Activated CD4-positive, alpha-beta T cell treated with anti-CD3 and anti-CD28 coated beads, Interleukin-2, amount 10 ng/mL, durations not matched to agents 24 days and 14 days (primary cell): Measurements from ENCODE around the gene DNAJA3. TPM values are rescaled to one million over a fixed set of nuclear protein-coding genes. Genes with fewer than 3 reads are reported as not detected.
A peak's percentile ranks its signal among the peaks of the same experiment; 100 is the strongest.

Source experiments
- DNase-seq: peaks from one replicate; pipeline ENCODE4 v3.0.0; 2022
- H3K27ac Mint-ChIP-seq: one replicate; pipeline ENCODE4 v1.8.0; 2022; ENCODE audit warnings: mild to moderate bottlenecking, mixed read lengths
- H3K27me3 Mint-ChIP-seq: one replicate; pipeline ENCODE4 v1.8.0; 2022; ENCODE audit warnings: mixed read lengths
- H3K36me3 Mint-ChIP-seq: one replicate; pipeline ENCODE4 v1.8.0; 2022; ENCODE audit warnings: low read depth, mild to moderate bottlenecking, mixed read lengths
- H3K4me1 Mint-ChIP-seq: one replicate; pipeline ENCODE4 v1.8.0; 2021; ENCODE audit warnings: mixed read lengths
- H3K4me3 Mint-ChIP-seq: one replicate; pipeline ENCODE4 v1.8.0; 2022; ENCODE audit warnings: mild to moderate bottlenecking, moderate library complexity, mixed read lengths
- H3K9me3 Mint-ChIP-seq: one replicate; pipeline ENCODE4 v1.8.0; 2021; ENCODE audit warnings: mixed read lengths
- intact Hi-C: fragments of 100-400 bp; cut with micrococcal nuclease; formaldehyde crosslinking; loops from one replicate; pipeline ENCODE4 v1.15.1; 2023
- total RNA-seq: library from RNA; stranded (reverse); gene quantifications from 2 replicates; pipeline ENCODE4 v1.2.3, GENCODE V29; 2022

Gene DNAJA3
- total RNA-seq, 1 donor from 2014 or later = 106 TPM

GRCh38 chr16:4474192-4474961, 48.7 kb downstream of the DNAJA3 start, which contains the start of gene NMRAL1:
TSS of gene NMRAL1 (minus strand) at chr16:4474625. CDS start at chr16:4474132, 493 bp downstream.
- peaks cover 28% of the 10 kb centered on the region for H3K4me1 Mint-ChIP-seq
- intact Hi-C loops = loop anchor here (1.0 to 10.0 kb wide), 2 partner anchors 60 to 120 kb away; partner anchors contain the start of gene PAM16

DNA sequence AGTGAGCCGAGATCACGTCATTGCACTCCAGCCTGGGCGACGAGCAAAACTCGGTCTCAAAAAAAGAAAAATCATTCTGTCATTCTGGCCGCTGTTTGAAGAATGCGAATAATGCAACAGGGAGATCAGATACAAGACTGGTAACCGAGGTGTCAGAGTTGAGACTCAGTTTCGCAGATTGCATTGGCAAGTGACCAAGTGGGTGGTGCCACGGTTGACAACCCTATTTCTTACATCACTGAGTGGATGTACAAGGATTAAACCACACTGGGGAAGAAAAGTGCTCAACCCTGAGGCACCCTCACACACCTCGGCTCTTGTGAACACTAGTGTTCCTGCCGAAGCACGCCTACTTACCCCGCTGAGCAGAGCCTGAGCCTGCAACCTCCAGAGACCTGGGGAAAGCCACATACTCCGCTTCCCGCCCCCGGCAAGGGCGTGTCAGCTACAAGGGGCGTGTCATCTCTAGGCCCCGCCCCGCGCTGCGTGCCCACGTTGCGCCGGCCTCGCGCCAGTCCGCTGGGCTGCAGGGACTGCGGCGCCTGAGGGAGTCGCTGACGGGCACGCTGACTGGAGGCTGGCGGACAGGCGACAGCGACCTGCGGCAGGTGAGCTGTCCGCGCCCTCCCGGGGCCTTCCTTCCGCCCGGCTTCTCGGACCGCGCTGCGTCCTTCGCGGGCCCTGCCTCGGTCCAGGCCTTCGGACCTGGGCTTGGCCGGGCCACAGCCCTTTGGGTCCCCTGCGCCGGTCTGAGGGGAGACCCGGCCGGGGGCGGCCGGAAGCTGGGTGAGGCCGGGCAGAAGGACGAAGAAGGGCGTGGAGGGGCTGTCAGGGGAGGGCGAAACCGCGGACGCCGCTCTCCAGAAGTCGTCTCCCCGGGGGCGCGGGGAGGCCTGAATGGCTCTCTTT, 50.5 kb downstream of the DNAJA3 start, which contains the start of gene HMOX2:
Gene HMOX2 (plus strand): TSS at position 519 of the 909 bp plus-strand sequence. CDS start 29,127 bp downstream, outside the sequence.
- Mint-ChIP-seq H3K36me3 (peaks cover 15% of the 10 kb centered on the region), H3K9me3 (no peaks in the 10 kb centered on the region), H3K27ac (peak within 1 kb of the TSS; percentile 82), H3K4me1 (peaks cover 29% of the 10 kb centered on the region), H3K27me3 (no peaks in the 10 kb centered on the region), H3K4me3 (peak within 1 kb of the TSS; percentile 92)
- peak; percentile 99 for DNase-seq
- intact Hi-C loops = loop anchor here (1.0 to 10.0 kb wide), 5 partner anchors 29 to 140 kb away; partner anchors contain the start of genes CDIP1 and PAM16

More at GRCh38 chr16:4474192-4474961, 48.7 kb downstream of the DNAJA3 start, which contains the start of gene NMRAL1:
- H3K27ac Mint-ChIP-seq = peak within 1 kb of the TSS; percentile 86
- H3K36me3 Mint-ChIP-seq = peaks cover 15% of the 10 kb centered on the region
- H3K9me3 Mint-ChIP-seq = no peaks in the 10 kb centered on the region
- H3K4me3 Mint-ChIP-seq = peak within 1 kb of the TSS; percentile 92
- peak; percentile 96 for DNase-seq
- H3K27me3 Mint-ChIP-seq = no peaks in the 10 kb centered on the region

DNA sequence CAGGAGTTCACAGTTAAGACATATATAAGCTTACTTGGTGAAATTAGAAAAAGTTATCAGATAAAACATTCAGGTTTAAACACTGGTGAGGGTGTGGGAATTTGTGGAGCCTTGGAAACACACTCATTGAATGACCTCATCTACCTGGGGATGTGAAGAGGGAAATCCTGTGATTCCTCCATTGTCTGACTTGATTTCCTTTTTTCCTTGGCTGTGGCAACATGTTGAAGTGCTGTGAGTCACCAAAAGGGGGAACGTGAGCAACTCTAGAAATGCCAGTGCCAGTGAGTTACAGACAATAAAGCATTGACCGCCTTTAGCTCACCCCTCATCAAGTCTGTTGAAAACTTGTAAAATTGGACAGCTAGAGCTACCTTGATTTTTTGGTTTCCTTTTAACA, 52.3 kb downstream of the DNAJA3 start:
- Mint-ChIP-seq H3K4me3 (peak overlapping the region; percentile 92), H3K27ac (peak overlapping the region; percentile 1), H3K27me3 (no peaks in the 10 kb centered on the region), H3K4me1 (peaks cover 39% of the 10 kb centered on the region), H3K36me3 (peaks cover 21% of the 10 kb centered on the region), H3K9me3 (no peaks in the 10 kb centered on the region)
- intact Hi-C loops = loop anchor here (1.0 to 10.0 kb wide), 2 partner anchors 70 to 123 kb away; partner anchors contain the start of gene PAM16
- DNase-seq = peak; percentile 65

DNA sequence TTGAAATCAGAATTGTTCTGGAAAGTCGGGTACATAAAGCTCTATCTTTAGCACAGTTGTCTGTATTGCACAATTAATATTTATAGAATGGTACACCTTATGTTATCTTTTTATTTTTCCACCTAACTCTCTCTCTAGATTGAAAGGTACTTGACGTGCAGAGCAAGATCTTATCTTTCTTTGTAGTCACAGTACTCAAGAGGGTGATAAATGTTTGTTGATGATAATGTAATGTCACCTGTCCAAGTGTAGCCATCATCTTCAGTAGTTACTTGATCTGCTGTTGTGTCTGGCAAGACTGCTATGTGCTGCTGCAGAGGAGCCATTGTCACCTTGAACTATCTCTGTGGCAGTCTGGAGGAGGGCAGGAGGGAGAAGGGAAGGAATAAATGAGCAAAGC, 55.9 kb downstream of the DNAJA3 start:
- no peaks in the 10 kb centered on the region for H3K27me3 Mint-ChIP-seq
- no peaks in the 10 kb centered on the region for H3K9me3 Mint-ChIP-seq

GRCh38 chr16:4481963-4482362, 56.3 kb downstream of the DNAJA3 start:
- Mint-ChIP-seq H3K4me1 (peaks cover 42% of the 10 kb centered on the region), H3K27ac (peak overlapping the region; percentile 68), H3K27me3 (no peaks in the 10 kb centered on the region), H3K36me3 (peaks cover 39% of the 10 kb centered on the region), H3K4me3 (peak overlapping the region; percentile 2), H3K9me3 (no peaks in the 10 kb centered on the region)
- intact Hi-C loops = no loop called here
- DNase-seq = no peak

More for the DNA sequence above, 55.9 kb downstream of the DNAJA3 start:
- intact Hi-C loops = no loop called here
- peak overlapping the region; percentile 68 for H3K27ac Mint-ChIP-seq
- peaks cover 39% of the 10 kb centered on the region for H3K36me3 Mint-ChIP-seq
- H3K4me3 Mint-ChIP-seq = peak overlapping the region; percentile 2
- no peak for DNase-seq
- H3K4me1 Mint-ChIP-seq = peaks cover 39% of the 10 kb centered on the region

- peaks cover 50% of the 10 kb centered on the region for H3K36me3 Mint-ChIP-seq
- intact Hi-C loops = no loop called here
- no peaks in the 10 kb centered on the region for H3K27me3 Mint-ChIP-seq
- DNase-seq = no peak
- H3K4me3 Mint-ChIP-seq = no peak overlapping the region
- no peaks in the 10 kb centered on the region for H3K9me3 Mint-ChIP-seq
- H3K27ac Mint-ChIP-seq = peak overlapping the region; percentile 67
- H3K4me1 Mint-ChIP-seq = peaks cover 55% of the 10 kb centered on the region
Observed at GRCh38 chr16:4486126-4486893, 60.6 kb downstream of the DNAJA3 start.

GRCh38 chr16:4487955-4488498, 62.4 kb downstream of the DNAJA3 start:
- Mint-ChIP-seq H3K27ac (peak overlapping the region; percentile 93), H3K4me1 (peaks cover 43% of the 10 kb centered on the region), H3K36me3 (peaks cover 46% of the 10 kb centered on the region), H3K4me3 (peak overlapping the region; percentile 80), H3K27me3 (no peaks in the 10 kb centered on the region), H3K9me3 (no peaks in the 10 kb centered on the region)
- DNase-seq = peak; percentile 65
- intact Hi-C loops = no loop called here

DNA sequence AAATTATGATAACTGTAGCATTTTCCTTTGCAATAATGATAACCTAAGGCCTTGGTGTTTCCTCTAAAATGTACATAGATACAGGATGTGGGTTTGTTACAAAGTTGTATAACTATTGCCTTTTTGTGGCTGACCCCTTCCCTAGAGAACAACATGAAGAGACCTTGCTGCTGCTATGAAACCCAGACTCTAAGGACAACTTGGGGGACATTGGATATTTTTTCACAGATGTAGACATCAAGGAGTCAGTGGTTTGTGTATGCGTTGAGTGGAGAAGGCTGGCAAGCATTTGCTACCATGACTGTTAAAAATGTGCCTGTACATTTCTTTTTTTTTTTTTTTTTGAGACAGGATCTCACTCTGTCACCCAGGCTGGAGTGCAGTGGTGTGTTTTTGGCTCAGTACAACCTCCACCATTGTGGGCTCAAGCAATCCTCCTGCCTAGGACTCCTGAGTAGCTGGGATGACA, 62.9 kb downstream of the DNAJA3 start:
- peak overlapping the region; percentile 93 for H3K27ac Mint-ChIP-seq
- intact Hi-C loops = no loop called here
- H3K4me3 Mint-ChIP-seq = peak overlapping the region; percentile 80
- no peaks in the 10 kb centered on the region for H3K9me3 Mint-ChIP-seq
- peak; percentile 80 for DNase-seq
- H3K27me3 Mint-ChIP-seq = no peaks in the 10 kb centered on the region
- peaks cover 48% of the 10 kb centered on the region for H3K4me1 Mint-ChIP-seq
- peaks cover 51% of the 10 kb centered on the region for H3K36me3 Mint-ChIP-seq

GRCh38 chr16:4489030-4489429, 63.4 kb downstream of the DNAJA3 start:
- peaks cover 50% of the 10 kb centered on the region for H3K36me3 Mint-ChIP-seq
- H3K27ac Mint-ChIP-seq = peak overlapping the region; percentile 93
- H3K4me1 Mint-ChIP-seq = peaks cover 49% of the 10 kb centered on the region
- H3K4me3 Mint-ChIP-seq = peak overlapping the region; percentile 80
- DNase-seq = no peak
- H3K27me3 Mint-ChIP-seq = no peaks in the 10 kb centered on the region
- H3K9me3 Mint-ChIP-seq = no peaks in the 10 kb centered on the region
- intact Hi-C loops = no loop called here

DNA sequence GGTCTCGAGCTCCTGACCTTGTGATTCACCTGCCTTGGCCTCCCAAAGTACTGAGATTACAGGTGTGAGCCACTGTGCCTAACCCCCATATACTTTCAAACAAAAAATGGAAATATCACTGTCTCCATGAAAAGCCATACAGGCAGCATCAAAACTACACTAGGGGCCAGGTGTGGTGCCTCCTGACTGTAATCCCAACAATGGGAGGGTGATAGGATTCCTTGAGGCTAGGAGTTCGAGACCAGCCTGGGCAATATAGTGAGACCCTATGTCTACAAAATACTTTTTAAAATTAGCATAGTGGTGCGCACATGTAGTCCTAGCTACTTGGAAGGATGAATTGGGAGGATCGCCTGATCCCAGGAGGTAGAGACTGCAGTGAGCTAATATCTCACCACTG, 66.2 kb downstream of the DNAJA3 start:
- H3K4me1 Mint-ChIP-seq = peaks cover 41% of the 10 kb centered on the region
- intact Hi-C loops = no loop called here

GRCh38 chr16:4494746-4495490, 69.2 kb downstream of the DNAJA3 start:
- Mint-ChIP-seq H3K9me3 (no peaks in the 10 kb centered on the region), H3K27me3 (no peaks in the 10 kb centered on the region), H3K4me1 (peaks cover 37% of the 10 kb centered on the region), H3K27ac (no peak overlapping the region), H3K36me3 (peaks cover 40% of the 10 kb centered on the region), H3K4me3 (no peak overlapping the region)
- intact Hi-C loops = no loop called here
- DNase-seq = no peak

More for the DNA sequence above, 66.2 kb downstream of the DNAJA3 start:
- Mint-ChIP-seq H3K9me3 (no peaks in the 10 kb centered on the region), H3K4me3 (no peak overlapping the region), H3K36me3 (peaks cover 41% of the 10 kb centered on the region), H3K27ac (no peak overlapping the region), H3K27me3 (no peaks in the 10 kb centered on the region)
- DNase-seq = no peak

DNA sequence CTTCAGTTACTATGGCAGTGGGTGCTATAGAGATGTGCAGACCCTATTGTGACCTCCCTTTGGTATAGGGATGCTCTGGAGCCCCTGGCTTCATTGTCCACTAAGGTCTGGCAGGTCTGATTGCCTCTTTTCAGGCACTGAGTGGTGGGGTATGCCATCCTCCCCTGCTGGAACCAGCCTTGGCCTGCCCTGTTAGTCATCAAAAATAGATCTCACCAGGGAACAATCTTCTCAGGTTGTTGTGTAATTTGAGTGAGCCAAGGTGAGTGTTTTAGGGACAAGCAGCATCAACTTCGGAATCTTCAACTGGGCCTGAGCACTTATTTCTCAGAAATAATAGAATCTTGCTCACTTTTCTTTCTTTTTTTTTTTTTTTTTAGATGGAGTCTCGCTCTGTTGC, 70.1 kb downstream of the DNAJA3 start:
- intact Hi-C loops = no loop called here
- H3K36me3 Mint-ChIP-seq = peaks cover 33% of the 10 kb centered on the region
- H3K27me3 Mint-ChIP-seq = no peaks in the 10 kb centered on the region
- no peak for DNase-seq
- peak overlapping the region; percentile 20 for H3K27ac Mint-ChIP-seq
- no peak overlapping the region for H3K4me3 Mint-ChIP-seq
- H3K4me1 Mint-ChIP-seq = peaks cover 37% of the 10 kb centered on the region
- no peaks in the 10 kb centered on the region for H3K9me3 Mint-ChIP-seq
